GM20000 (cell line): ENCODE data around the gene MCL1.
"Not testable (repeated sequence)": the region's sequence is repeated elsewhere in the genome, so short reads cannot be mapped to it uniquely, and the experiment has no call there.

Experiments used
- DNase-seq: peaks from one replicate; pipeline ENCODE4 v3.0.0; 2012; ENCODE audit warnings: low spot score
- CTCF ChIP-seq: IDR thresholded peaks from 2 replicates; pipeline ENCODE4 v1.5.1; 2012; ENCODE audit warnings: mild to moderate bottlenecking, control low read depth; ENCODE audit errors: extremely low read depth, missing control alignments

Gene MCL1

DNA sequence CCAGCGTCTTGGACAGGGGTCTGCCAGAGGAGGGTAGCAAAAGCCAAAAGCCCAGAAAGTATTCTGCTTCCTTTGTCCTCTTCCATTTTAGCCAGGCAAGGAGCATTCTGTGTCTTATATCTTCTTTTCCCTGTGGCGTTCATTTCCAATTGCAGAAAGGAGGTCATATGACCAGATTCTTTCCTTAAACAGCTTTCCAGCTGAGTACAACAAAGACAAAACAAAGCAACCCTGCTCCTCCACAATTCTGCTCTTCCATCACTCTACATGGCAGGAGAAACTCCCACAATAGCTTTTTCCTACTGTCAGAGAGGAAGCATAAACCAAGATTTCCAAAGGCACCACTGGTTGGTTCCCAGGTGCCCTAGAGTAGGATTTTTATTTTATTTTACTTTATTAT, 30.3 kb upstream of the MCL1 start:
- TF ChIP-seq CTCF = no peak
- no peak for DNase-seq

DNA sequence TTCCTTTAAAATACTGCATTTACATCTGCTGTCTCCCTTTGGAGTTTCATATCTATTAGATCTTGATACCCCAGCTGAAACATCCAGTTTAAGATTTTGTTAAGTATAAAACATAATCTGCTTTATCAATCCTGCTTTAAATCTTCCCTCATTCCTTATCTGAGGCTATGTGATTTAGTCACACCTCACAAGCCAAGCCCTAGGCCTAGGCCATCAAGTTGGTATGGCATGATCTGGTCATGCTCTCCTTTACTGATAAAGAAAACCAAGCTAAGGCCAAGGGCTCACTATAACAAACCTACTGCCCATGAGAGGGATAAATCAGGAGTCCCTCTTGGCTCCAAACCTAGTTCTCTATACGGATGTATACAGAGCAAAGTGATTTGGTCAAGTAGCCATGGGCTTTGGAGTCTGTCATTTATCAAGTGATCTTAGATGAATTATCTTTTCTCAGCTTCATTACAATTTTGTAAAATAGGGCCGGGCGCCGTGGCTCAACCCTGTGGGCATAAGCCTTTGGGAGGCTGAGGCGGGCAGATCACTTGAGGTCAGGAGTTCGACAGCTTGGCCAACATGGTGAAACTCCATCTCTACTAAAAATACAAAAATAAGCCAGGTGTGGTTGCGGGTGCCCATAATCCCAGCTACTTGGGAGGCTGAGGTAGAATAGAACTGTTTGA, 27.2 kb upstream of the MCL1 start:
- TF ChIP-seq CTCF = no peak

DNA sequence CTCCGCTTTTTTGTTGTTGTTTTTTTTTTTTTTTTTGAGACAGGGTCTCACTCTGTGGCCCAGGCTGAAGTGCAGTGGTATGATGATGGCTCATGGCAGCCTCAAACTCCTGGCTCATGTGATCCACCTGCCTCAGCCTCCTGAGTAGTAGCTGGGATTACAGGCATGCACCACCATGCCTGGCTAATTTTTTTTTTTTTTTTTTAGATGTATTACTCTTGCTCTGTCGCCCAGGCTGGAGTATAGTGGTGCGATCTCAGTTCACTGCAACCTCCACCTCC, 26.0 kb upstream of the MCL1 start:
- not testable (repeated sequence) for DNase-seq

More for the DNA sequence above, 27.2 kb upstream of the MCL1 start:
- DNase-seq = no peak

DNA sequence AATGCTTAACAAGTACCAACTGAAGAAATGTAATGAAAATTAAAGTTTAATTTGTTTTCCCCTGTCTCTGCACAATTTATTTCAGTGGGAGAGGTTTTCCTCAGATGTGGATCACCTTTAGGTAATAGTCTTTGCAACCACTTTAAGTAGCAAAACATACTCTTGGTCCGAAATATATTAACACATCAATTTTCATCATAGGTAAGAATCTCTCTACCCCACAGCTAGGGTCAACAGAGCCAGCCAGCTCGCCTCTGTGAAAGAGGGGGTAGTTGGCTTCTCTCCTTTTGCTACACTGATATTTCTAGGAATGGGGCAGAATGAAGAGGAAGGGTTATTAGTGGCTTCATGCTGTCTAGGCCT, 24.8 kb upstream of the MCL1 start:
- DNase-seq = no peak

DNA sequence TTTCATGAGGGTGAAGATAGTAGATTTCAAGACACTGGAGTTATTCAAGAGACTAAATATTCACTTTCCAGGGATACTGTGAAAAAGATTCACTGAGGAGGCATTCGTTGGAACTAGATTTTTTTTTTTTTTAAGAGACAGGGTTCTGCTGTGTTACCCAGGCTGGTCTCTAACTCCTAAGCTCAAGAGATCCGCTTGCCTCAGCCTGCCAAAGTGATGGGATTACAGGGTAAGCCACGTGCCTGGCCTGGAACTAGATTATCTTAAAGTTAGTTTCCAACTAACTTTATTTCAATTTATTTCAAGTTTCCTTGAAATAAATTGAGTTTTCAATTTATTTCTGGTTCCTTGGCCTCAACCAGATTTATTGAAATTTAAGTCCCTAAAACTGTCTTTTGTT, 24.3 kb upstream of the MCL1 start:
- no peak for DNase-seq
- TF ChIP-seq CTCF = no peak

More for the DNA sequence above, 24.8 kb upstream of the MCL1 start:
- TF ChIP-seq CTCF = no peak

DNA sequence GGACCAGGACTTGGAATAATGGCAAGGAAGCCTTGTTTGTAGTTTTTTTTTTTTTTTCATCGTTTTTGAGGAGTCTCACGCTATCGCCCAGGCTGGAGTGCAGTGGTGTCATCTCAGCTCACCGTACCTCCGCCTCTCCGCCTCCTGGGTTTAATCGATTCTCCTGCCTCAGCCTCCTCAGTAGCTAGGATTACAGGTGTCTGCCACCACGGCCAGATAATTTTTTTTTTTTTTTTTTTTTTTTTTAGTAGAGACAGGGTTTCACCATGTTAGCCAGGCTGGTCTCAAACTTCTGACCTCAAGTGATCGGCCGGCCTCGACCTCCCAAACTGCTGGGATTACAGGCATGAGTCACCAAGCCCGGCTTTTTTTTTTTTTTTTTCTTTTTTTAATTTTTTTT, 23.0 kb upstream of the MCL1 start:
- not testable (repeated sequence) for DNase-seq

DNA sequence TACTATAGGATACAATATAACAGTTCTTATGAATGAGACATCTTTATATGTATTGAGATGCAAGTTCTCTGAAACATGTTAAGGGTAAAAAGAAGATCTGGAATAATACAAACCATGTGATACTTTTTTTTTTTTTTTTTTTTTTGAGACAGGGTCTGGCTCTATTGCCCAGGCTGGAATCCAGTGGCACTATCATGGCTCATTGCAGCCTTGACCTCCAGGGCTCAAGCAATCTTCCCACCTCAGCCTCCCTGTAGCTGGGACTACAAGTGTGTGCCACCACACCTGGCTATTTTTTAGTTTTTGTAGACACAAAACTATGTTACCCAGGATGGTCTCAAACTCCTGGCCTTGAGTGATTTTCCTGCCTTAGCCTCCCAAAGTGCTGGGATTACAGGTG, 22.1 kb upstream of the MCL1 start:
- TF ChIP-seq CTCF = no peak
- DNase-seq = no peak

DNA sequence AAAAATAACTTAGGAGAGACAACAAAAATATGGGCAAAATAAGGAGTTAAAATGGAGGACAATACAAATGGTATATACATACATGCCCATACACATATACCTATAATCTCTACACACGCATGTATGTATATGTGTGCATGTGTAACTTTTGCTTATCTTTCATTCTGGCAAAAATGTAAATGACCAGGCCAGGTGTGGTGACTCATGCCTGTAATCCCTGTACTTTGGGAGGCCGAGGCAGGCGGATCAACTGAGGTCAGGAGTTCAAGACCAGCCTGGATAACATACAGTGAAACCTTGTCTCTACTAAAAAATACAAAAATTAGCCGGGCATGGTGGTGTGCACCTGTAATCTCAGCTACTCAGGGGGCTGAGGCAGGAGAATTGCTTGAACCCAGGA, 18.9 kb upstream of the MCL1 start:
- DNase-seq = not testable (repeated sequence)

- TF ChIP-seq CTCF = no peak
- no peak for DNase-seq
Observed at GRCh38 chr1:150596976-150597375, 17.6 kb upstream of the MCL1 start.
